ENCODE data around the gene ADCY10.

DNA sequence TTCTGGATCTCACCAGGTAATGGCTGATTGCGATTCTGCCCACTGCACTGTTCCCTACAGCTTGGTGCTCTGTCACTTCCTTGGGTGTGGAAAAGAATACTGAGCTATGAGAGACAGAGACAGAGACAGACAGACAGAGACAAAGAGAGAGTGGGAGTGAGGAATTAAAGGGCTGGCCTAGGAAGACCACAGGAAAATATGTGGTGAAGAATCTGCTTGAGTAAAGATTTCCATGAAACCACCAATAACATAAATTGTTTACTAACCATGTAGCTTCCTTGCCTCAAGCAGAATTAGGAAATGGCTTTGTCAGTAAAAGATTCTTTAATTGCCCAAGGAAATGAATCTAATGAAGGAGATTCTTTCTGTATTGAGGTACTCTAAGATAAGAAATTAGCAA lies 137.8 kb downstream of the ADCY10 start:
- TF ChIP-seq, protein P1, sequence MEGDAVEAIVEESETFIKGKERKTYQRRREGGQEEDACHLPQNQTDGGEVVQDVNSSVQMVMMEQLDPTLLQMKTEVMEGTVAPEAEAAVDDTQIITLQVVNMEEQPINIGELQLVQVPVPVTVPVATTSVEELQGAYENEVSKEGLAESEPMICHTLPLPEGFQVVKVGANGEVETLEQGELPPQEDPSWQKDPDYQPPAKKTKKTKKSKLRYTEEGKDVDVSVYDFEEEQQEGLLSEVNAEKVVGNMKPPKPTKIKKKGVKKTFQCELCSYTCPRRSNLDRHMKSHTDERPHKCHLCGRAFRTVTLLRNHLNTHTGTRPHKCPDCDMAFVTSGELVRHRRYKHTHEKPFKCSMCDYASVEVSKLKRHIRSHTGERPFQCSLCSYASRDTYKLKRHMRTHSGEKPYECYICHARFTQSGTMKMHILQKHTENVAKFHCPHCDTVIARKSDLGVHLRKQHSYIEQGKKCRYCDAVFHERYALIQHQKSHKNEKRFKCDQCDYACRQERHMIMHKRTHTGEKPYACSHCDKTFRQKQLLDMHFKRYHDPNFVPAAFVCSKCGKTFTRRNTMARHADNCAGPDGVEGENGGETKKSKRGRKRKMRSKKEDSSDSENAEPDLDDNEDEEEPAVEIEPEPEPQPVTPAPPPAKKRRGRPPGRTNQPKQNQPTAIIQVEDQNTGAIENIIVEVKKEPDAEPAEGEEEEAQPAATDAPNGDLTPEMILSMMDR (IDR thresholded peaks at IDR 0.05): no peak
- TF ChIP-seq POLR2A (IDR thresholded peaks at IDR 0.05): no peak

Measured in right lobe of liver (tissue), 4 donors.